Measurements from ENCODE around the gene TCAF1. TPM values are rescaled to one million over a fixed set of nuclear protein-coding genes. Genes with fewer than 3 reads are reported as not detected.
"Not testable (repeated sequence)": the region's sequence is repeated elsewhere in the genome, so short reads cannot be mapped to it uniquely, and the experiment has no call there.

The TCAF1 gene
- total and polyA plus RNA-seq, 9 donors = 34.5 to 92.7 (median 63.2) TPM

GRCh38 chr7:143806664-143807071 lies 95.3 kb downstream of the TCAF1 start:
- DNase-seq; H3K36me3 ChIP-seq; H3K4me1 ChIP-seq (ENCODE audit: insufficient read depth); H3K27me3 ChIP-seq; H3K27ac ChIP-seq; intact Hi-C loops (cut with DNase I); H3K9me3 ChIP-seq; H3K4me3 ChIP-seq: not testable (repeated sequence)
- no CpG with 5 or more reads among the region's 5 CpGs for WGBS, 3 donors

Other genes with a start within 250 kb of the TCAF1 start
- gene CTAGE6, start 144.5 kb downstream of the TCAF1 start, total RNA-seq = 1 to 10 TPM in 2 of 7 donors, under 1 TPM in 4, not detected in 1; 0.23 to 3.2 (median 0.41) TPM
- gene CTAGE6, start 144.5 kb downstream of the TCAF1 start, polyA plus RNA-seq = under 1 TPM; 0.08 to 0.13 TPM
- not detected for gene OR2F2, start 33.1 kb upstream of the TCAF1 start, total RNA-seq
- not detected for gene OR2F2, start 33.1 kb upstream of the TCAF1 start, polyA plus RNA-seq
- gene OR2F1, start 52.7 kb upstream of the TCAF1 start, total RNA-seq = not detected
- not detected for gene OR2F1, start 52.7 kb upstream of the TCAF1 start, polyA plus RNA-seq
- not detected for gene OR6B1, start 98.1 kb upstream of the TCAF1 start, total RNA-seq
- gene OR6B1, start 98.1 kb upstream of the TCAF1 start, polyA plus RNA-seq = not detected
- gene OR2A5, start 146.8 kb upstream of the TCAF1 start, total RNA-seq = not detected
- gene OR2A5, start 146.8 kb upstream of the TCAF1 start, polyA plus RNA-seq = not detected
- gene OR2A25, start 167.6 kb upstream of the TCAF1 start, total RNA-seq = not detected
- not detected for gene OR2A25, start 167.6 kb upstream of the TCAF1 start, polyA plus RNA-seq
- gene OR2A12, start 184.1 kb upstream of the TCAF1 start, total RNA-seq = not detected
- not detected for gene OR2A12, start 184.1 kb upstream of the TCAF1 start, polyA plus RNA-seq
- not detected for gene OR2A2, start 207.4 kb upstream of the TCAF1 start, total RNA-seq
- not detected for gene OR2A2, start 207.4 kb upstream of the TCAF1 start, polyA plus RNA-seq
- not detected for gene OR2A14, start 221.0 kb upstream of the TCAF1 start, total RNA-seq
- gene OR2A14, start 221.0 kb upstream of the TCAF1 start, polyA plus RNA-seq = not detected

Measured in ovary (tissue), 9 donors.